Keratinocyte (primary cell): Measurements from ENCODE around the gene ACAP2. TPM values are rescaled to one million over a fixed set of nuclear protein-coding genes. Genes with fewer than 3 reads are reported as not detected.

Experiments used
- DNase-seq: peaks from one replicate; pipeline ENCODE4 v3.0.0-alpha.2; 2011; ENCODE audit warnings: low read depth, missing footprints, low spot score
- FAIRE-seq: peaks from 2 replicates; lab custom pipeline; 2011; peaks lifted over from hg19 to GRCh38; lab: Jason Lieb, UNC
- H2AFZ ChIP-seq: 2 replicates; pipeline ENCODE4 v1.6.0; 2012; ENCODE audit warnings: low read length, control low read depth, inconsistent platforms; ENCODE audit not compliant: control insufficient read depth
- H3K27ac ChIP-seq: 2 replicates; pipeline ENCODE4 v1.5.1; 2011; ENCODE audit warnings: low read length; ENCODE audit not compliant: control insufficient read depth, insufficient read depth
- H3K27me3 ChIP-seq: 3 replicates; pipeline ENCODE4 v1.6.0; 2011; ENCODE audit warnings: low read length; ENCODE audit not compliant: control insufficient read depth, insufficient read depth; ENCODE audit errors: extremely low read depth
- H3K36me3 ChIP-seq, 2 experiments: 2 replicates in 1 of 2; 3 replicates in 1 of 2; pipeline ENCODE4 v1.5.1; 2011; ENCODE audit warnings: low read length in 2 of 2, mild to moderate bottlenecking in 1 of 2; ENCODE audit not compliant: control insufficient read depth in 2 of 2, insufficient read depth in 2 of 2; ENCODE audit errors: extremely low read depth in 1 of 2
- H3K4me1 ChIP-seq: 3 replicates; pipeline ENCODE4 v1.5.1; 2011; ENCODE audit warnings: low read length; ENCODE audit not compliant: control insufficient read depth, insufficient read depth; ENCODE audit errors: extremely low read depth
- H3K4me2 ChIP-seq: 3 replicates; pipeline ENCODE4 v1.6.0; 2011; ENCODE audit warnings: low read depth, low read length; ENCODE audit not compliant: control insufficient read depth, insufficient read depth; ENCODE audit errors: extremely low read depth
- H3K4me3 ChIP-seq, 3 experiments: fragments of 200-600 bp in 1 of 3; sonication (generic) in 1 of 3; 2 replicates in 2 of 3; 3 replicates in 1 of 3; pipeline ENCODE4 v1.5.1; 2011 to 2016; ENCODE audit warnings: low read length in 3 of 3, mild to moderate bottlenecking in 3 of 3, control low read depth in 2 of 3, inconsistent platforms in 1 of 3, low read depth in 1 of 3, mixed read lengths in 1 of 3, mixed run types in 1 of 3, moderate library complexity in 1 of 3; ENCODE audit not compliant: control insufficient read depth in 2 of 3, insufficient read depth in 2 of 3; ENCODE audit errors: extremely low read depth in 1 of 3
- H3K79me2 ChIP-seq: 2 replicates; pipeline ENCODE4 v1.6.0; 2012; ENCODE audit warnings: low read length; ENCODE audit not compliant: control insufficient read depth, insufficient read depth
- H3K9ac ChIP-seq: 3 replicates; pipeline ENCODE4 v1.6.0; 2011; ENCODE audit warnings: low read length; ENCODE audit not compliant: control insufficient read depth, insufficient read depth; ENCODE audit errors: extremely low read depth
- H3K9me1 ChIP-seq: 3 replicates; pipeline ENCODE4 v1.6.0; 2011; ENCODE audit warnings: low read length; ENCODE audit not compliant: control insufficient read depth, insufficient read depth; ENCODE audit errors: extremely low read depth
- H3K9me3 ChIP-seq: 2 replicates; pipeline ENCODE4 v1.5.1; 2012; ENCODE audit warnings: low read depth, low read length; ENCODE audit not compliant: control insufficient read depth
- H4K20me1 ChIP-seq: 3 replicates; pipeline ENCODE4 v1.6.0; 2011; ENCODE audit warnings: low read length; ENCODE audit not compliant: control insufficient read depth, insufficient read depth; ENCODE audit errors: extremely low read depth
- CTCF ChIP-seq, 3 experiments: IDR thresholded peaks in 1 of 3; conservative IDR thresholded peaks in 1 of 3; optimal IDR thresholded peaks in 1 of 3; 2 replicates in 2 of 3; 3 replicates in 1 of 3; pipeline versions ENCODE3 to v1.5.1; 2011; ENCODE audit warnings: low read length in 3 of 3, mild to moderate bottlenecking in 3 of 3, moderate library complexity in 2 of 3, control low read depth in 1 of 3, inconsistent platforms in 1 of 3; ENCODE audit not compliant: insufficient read depth in 2 of 3; ENCODE audit errors: extremely low read depth in 1 of 3
- EZH2 ChIP-seq: IDR thresholded peaks from one replicate; pipeline ENCODE4 v1.6.1; 2012; ENCODE audit warnings: inconsistent platforms, mild to moderate bottlenecking, low read length, moderate library complexity
- dilution Hi-C: fragments of 300-500 bp; cut with MboI; formaldehyde crosslinking; loops from one replicate; pipeline ENCODE4 v1.7.0; 2020; ENCODE audit warnings: low sequenced_read_pairs; ENCODE audit not compliant: extremely low pct_ligation_motif_present
- polyA plus RNA-seq, 5 experiments: library from polyadenylated mRNA; depleted of rRNA in 3 of 5; stranded (reverse) in 3 of 5; stranded (forward) in 1 of 5; unstranded in 1 of 5; fragments of >200 nt; gene quantifications; 1 replicate in 1 of 5; 2 replicates in 3 of 5; 3 replicates in 1 of 5; pipeline versions ENCODE4 v1.2.1 to v1.2.3, GENCODE V29; 2011 to 2012; ENCODE audit warnings: missing spikeins in 2 of 5, low read depth in 1 of 5, low replicate concordance in 1 of 5

The ACAP2 gene
- polyA plus RNA-seq, 1 donor (not counting 4 experiments of a cell fraction or from before 2014, with no cell fraction given), result 23.5 TPM

- dilution Hi-C loops, result no loop called here
- TF ChIP-seq EZH2, result no peak
- no peak for TF ChIP-seq CTCF (optimal IDR thresholded peaks at IDR 0.05 in 1 of 3, IDR thresholded peaks at IDR 0.05 in 1 of 3, conservative IDR thresholded peaks at IDR 0.05 in 1 of 3; ENCODE audit: extremely low read depth in 1 of 3, insufficient read depth in 2 of 3, low read length in 3 of 3)
- H3K9me1 ChIP-seq, result no peaks in the 10 kb centered on the region
- H3K27me3 ChIP-seq, result no peaks in the 10 kb centered on the region
- H3K36me3 ChIP-seq, result peaks cover 1 to 5% of the 10 kb centered on the region in 2 experiments
- peak overlapping the region; percentile 0 for H3K27ac ChIP-seq
- H3K9ac ChIP-seq, result no peak overlapping the region
- H3K79me2 ChIP-seq, result no peaks in the 10 kb centered on the region
- no peaks in the 10 kb centered on the region for H4K20me1 ChIP-seq
- DNase-seq, result no peak
- peaks cover 15% of the 10 kb centered on the region for H3K4me1 ChIP-seq
- FAIRE-seq, result no peak
- H2AFZ ChIP-seq, result no peak overlapping the region
- H3K9me3 ChIP-seq, result no peaks in the 10 kb centered on the region
- H3K4me2 ChIP-seq, result no peak overlapping the region
- no peak overlapping the region for H3K4me3 ChIP-seq
Observed at GRCh38 chr3:195286115-195286872, 156.5 kb downstream of the ACAP2 start.

- TF ChIP-seq EZH2, result no peak
- no peak for TF ChIP-seq CTCF (optimal IDR thresholded peaks at IDR 0.05 in 1 of 3, IDR thresholded peaks at IDR 0.05 in 1 of 3, conservative IDR thresholded peaks at IDR 0.05 in 1 of 3; ENCODE audit: extremely low read depth in 1 of 3, insufficient read depth in 2 of 3, low read length in 3 of 3)
- dilution Hi-C loops, result no loop called here
- H3K79me2 ChIP-seq, result no peaks in the 10 kb centered on the region
- FAIRE-seq (no peak), DNase-seq (no peak)
- H4K20me1 ChIP-seq, result no peaks in the 10 kb centered on the region
- H3K9me1 ChIP-seq, result no peaks in the 10 kb centered on the region
- peaks cover 1 to 5% of the 10 kb centered on the region in 2 experiments for H3K36me3 ChIP-seq
- no peak overlapping the region for H2AFZ ChIP-seq
- peaks cover 15% of the 10 kb centered on the region for H3K4me1 ChIP-seq
- no peak overlapping the region for H3K9ac ChIP-seq
- H3K27me3 ChIP-seq, result no peaks in the 10 kb centered on the region
- no peaks in the 10 kb centered on the region for H3K9me3 ChIP-seq
- H3K4me2 ChIP-seq, result no peak overlapping the region
- no peak overlapping the region for H3K4me3 ChIP-seq
- H3K27ac ChIP-seq, result no peak overlapping the region
Observed at GRCh38 chr3:195285372-195285771, 157.4 kb downstream of the ACAP2 start.
